ENCODE data around the gene PEX5L. TPM values are rescaled to one million over a fixed set of nuclear protein-coding genes. Genes with fewer than 3 reads are reported as not detected.

The PEX5L gene
- total RNA-seq, 1 experiment from 2014 or later = not detected

DNA sequence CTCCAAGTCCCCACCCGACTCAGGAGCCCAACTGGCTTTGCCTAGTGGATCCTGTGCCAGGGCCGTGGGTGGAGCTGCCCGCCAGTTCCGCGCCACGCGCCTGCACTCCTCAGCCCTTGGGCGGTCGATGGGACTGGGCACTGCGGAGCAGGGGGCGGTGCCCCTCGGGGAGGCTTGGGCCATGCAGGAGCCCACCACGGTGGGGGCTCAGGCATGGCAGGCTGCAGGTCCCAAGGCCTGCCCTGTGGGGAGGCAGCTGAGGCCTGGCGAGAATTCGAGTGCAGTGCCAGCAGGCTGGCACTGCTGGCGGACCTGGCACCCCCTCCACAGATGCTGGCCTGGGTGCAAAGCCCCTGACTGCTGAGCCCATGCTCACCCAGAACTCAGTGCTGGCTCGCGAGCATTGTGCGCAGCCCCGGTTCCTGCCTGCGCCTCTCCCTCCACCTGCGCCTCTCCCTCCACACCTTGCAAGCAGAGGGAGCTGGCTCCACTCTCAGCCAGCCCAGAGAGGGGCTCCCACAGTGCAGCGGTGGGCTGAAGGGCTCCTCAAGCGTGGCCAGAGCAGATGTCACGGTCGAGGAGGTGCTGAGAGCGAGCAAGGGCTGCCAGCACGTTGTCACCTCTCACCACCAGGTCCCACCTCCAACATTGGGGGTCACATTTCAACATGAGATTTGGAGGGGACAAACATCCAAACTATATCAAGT is 261.2 kb downstream of the PEX5L start:
- DNase-seq (ENCODE audit: low read depth, low spot score) = no peak
- H3K36me3 ChIP-seq (ENCODE audit: control insufficient read depth in 1 of 2, insufficient read depth in 2 of 2, low read length in 2 of 2) = no peaks in the 10 kb centered on the region; a peak in 2 of 4 replicates
- no TSS peak for BruUV-seq (replicated peaks)
- ChIA-PET RAD21 (ENCODE audit: low non-redundant PET in 1 of 2, low total read pairs in 2 of 2, uncharacterized antibody in 2 of 2, unreplicated experiment in 2 of 2) (no interaction called here), CTCF (no interaction called here), POLR2A (no interaction called here)
- no peaks in the 10 kb centered on the region for H3K79me2 ChIP-seq (ENCODE audit: insufficient read depth, low read length)
- no peaks in the 10 kb centered on the region for H3K27me3 ChIP-seq (ENCODE audit: insufficient read depth, low read length)
- no peak overlapping the region for H3K27ac ChIP-seq (ENCODE audit: low read depth, low read length)
- H2AFZ ChIP-seq (ENCODE audit: low read depth, low read length, poor library complexity, severe bottlenecking) = no peak overlapping the region
- H3K4me1 ChIP-seq (ENCODE audit: control insufficient read depth in 1 of 2, insufficient read depth in 2 of 2, low read length in 2 of 2) = no peaks in the 10 kb centered on the region
- no peak overlapping the region for H3K4me3 ChIP-seq (replicated peaks in 1 of 2; ENCODE audit: low read depth in 1 of 2, low read length in 2 of 2)
- no peak for ATAC-seq
- H3K9me2 ChIP-seq (ENCODE audit: insufficient read depth) = no peaks in the 10 kb centered on the region
- TF ChIP-seq SIN3A (IDR thresholded peaks at IDR 0.05; ENCODE audit: low read depth) = no peak
- TF ChIP-seq TCF7L2 (IDR thresholded peaks at IDR 0.05; ENCODE audit: borderline replicate concordance, extremely low read depth, insufficient read depth, insufficient read length) = no peak
- TF ChIP-seq, protein P1, sequence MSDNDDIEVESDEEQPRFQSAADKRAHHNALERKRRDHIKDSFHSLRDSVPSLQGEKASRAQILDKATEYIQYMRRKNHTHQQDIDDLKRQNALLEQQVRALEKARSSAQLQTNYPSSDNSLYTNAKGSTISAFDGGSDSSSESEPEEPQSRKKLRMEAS (IDR thresholded peaks at IDR 0.05) = no peak
- TF ChIP-seq YY1 (IDR thresholded peaks at IDR 0.05; ENCODE audit: extremely low read depth, insufficient replicate concordance, low read depth, low read length) = no peak
- no peak for TF ChIP-seq EZH2phosphoT487 (IDR thresholded peaks at IDR 0.05; ENCODE audit: borderline replicate concordance)
- no peak overlapping the region for H3K4me2 ChIP-seq (ENCODE audit: low read length)
- intact Hi-C loops (cut with micrococcal nuclease) = no loop called here
- H3K9me3 ChIP-seq (ENCODE audit: control insufficient read depth in 1 of 2, insufficient read depth in 1 of 2, low read depth in 1 of 2, low read length in 2 of 2) = no peaks in the 10 kb centered on the region
- H4K20me1 ChIP-seq (ENCODE audit: insufficient read depth) = no peaks in the 10 kb centered on the region
- H3K9ac ChIP-seq (ENCODE audit: low read length) = no peak overlapping the region

DNA sequence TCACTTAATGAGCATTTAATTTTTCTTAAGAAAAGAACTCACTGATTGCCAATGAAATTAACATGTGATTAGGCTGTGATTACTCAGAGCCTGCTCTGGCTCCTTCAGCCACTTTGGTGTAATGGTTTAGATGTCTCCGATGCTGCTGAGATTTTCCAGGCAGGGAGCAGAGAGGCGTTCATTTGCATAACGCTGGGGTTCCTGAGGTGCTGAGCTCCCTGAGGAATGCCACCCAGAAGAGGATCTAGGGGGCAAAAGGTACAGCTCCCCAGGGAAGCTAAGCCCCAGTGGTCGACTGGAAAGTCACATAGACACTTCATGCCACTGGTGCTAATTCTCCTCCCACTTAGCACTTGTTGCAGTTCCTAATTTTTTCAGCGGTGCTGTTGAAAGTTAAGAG is 264.4 kb downstream of the PEX5L start:
- ChIA-PET POLR2A (no interaction called here), CTCF (no interaction called here)
- intact Hi-C loops (cut with micrococcal nuclease) = no loop called here
- TF ChIP-seq EZH2phosphoT487 (IDR thresholded peaks at IDR 0.05; ENCODE audit: borderline replicate concordance) (no peak), SIN3A (IDR thresholded peaks at IDR 0.05; ENCODE audit: low read depth) (no peak), ZFX (IDR thresholded peaks at IDR 0.05) (no peak), TCF7L2 (IDR thresholded peaks at IDR 0.05; ENCODE audit: borderline replicate concordance, extremely low read depth, insufficient read depth, insufficient read length) (no peak), SP1 (IDR thresholded peaks at IDR 0.05; ENCODE audit: low read depth) (no peak), POLR2AphosphoS5 (IDR thresholded peaks at IDR 0.05; ENCODE audit: low read depth, low read length) (no peak), YY1 (IDR thresholded peaks at IDR 0.05; ENCODE audit: extremely low read depth, insufficient replicate concordance, low read depth, low read length) (no peak), RAD21 (IDR thresholded peaks at IDR 0.05; ENCODE audit: low read depth) (no peak), ELF1 (IDR thresholded peaks at IDR 0.05; ENCODE audit: borderline replicate concordance, low read depth) (no peak), ZNF274 (IDR thresholded peaks at IDR 0.05; ENCODE audit: low read depth, low read length) (no peak)
- TF ChIP-seq, protein P2, sequence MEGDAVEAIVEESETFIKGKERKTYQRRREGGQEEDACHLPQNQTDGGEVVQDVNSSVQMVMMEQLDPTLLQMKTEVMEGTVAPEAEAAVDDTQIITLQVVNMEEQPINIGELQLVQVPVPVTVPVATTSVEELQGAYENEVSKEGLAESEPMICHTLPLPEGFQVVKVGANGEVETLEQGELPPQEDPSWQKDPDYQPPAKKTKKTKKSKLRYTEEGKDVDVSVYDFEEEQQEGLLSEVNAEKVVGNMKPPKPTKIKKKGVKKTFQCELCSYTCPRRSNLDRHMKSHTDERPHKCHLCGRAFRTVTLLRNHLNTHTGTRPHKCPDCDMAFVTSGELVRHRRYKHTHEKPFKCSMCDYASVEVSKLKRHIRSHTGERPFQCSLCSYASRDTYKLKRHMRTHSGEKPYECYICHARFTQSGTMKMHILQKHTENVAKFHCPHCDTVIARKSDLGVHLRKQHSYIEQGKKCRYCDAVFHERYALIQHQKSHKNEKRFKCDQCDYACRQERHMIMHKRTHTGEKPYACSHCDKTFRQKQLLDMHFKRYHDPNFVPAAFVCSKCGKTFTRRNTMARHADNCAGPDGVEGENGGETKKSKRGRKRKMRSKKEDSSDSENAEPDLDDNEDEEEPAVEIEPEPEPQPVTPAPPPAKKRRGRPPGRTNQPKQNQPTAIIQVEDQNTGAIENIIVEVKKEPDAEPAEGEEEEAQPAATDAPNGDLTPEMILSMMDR (IDR thresholded peaks at IDR 0.05 in 2 of 3, conservative IDR thresholded peaks at IDR 0.05 in 1 of 3; ENCODE audit: borderline replicate concordance in 1 of 3, insufficient read depth in 1 of 3, low read depth in 2 of 3, low read length in 2 of 3) = no peak
- TF ChIP-seq, protein P3, sequence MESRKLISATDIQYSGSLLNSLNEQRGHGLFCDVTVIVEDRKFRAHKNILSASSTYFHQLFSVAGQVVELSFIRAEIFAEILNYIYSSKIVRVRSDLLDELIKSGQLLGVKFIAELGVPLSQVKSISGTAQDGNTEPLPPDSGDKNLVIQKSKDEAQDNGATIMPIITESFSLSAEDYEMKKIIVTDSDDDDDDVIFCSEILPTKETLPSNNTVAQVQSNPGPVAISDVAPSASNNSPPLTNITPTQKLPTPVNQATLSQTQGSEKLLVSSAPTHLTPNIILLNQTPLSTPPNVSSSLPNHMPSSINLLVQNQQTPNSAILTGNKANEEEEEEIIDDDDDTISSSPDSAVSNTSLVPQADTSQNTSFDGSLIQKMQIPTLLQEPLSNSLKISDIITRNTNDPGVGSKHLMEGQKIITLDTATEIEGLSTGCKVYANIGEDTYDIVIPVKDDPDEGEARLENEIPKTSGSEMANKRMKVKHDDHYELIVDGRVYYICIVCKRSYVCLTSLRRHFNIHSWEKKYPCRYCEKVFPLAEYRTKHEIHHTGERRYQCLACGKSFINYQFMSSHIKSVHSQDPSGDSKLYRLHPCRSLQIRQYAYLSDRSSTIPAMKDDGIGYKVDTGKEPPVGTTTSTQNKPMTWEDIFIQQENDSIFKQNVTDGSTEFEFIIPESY (IDR thresholded peaks at IDR 0.05; ENCODE audit: extremely low read depth, insufficient replicate concordance, low read length) = no peak
- TF ChIP-seq, protein P1 (IDR thresholded peaks at IDR 0.05) = no peak

More for the DNA sequence above, 264.4 kb downstream of the PEX5L start:
- H3K9me3 ChIP-seq (ENCODE audit: control insufficient read depth in 1 of 2, insufficient read depth in 1 of 2, low read depth in 1 of 2, low read length in 2 of 2) = no peaks in the 10 kb centered on the region
- no peak overlapping the region for H3K9ac ChIP-seq (ENCODE audit: low read length)
- H3K4me1 ChIP-seq (ENCODE audit: control insufficient read depth in 1 of 2, insufficient read depth in 2 of 2, low read length in 2 of 2) = no peaks in the 10 kb centered on the region
- H3K4me2 ChIP-seq (ENCODE audit: low read length) = no peak overlapping the region
- H3K9me2 ChIP-seq (ENCODE audit: insufficient read depth) = no peaks in the 10 kb centered on the region
- no peaks in the 10 kb centered on the region; a peak in 2 of 4 replicates for H3K36me3 ChIP-seq (ENCODE audit: control insufficient read depth in 1 of 2, insufficient read depth in 2 of 2, low read length in 2 of 2)
- H3K27ac ChIP-seq (ENCODE audit: low read depth, low read length) = no peak overlapping the region
- no TSS peak for BruUV-seq (replicated peaks)
- no peaks in the 10 kb centered on the region for H3K79me2 ChIP-seq (ENCODE audit: insufficient read depth, low read length)
- no peak for ATAC-seq
- RAD21 ChIA-PET (ENCODE audit: low non-redundant PET in 1 of 2, low total read pairs in 2 of 2, uncharacterized antibody in 2 of 2, unreplicated experiment in 2 of 2) = no interaction called here
- DNase-seq (ENCODE audit: low read depth, low spot score) = no peak
- H3K27me3 ChIP-seq (ENCODE audit: insufficient read depth, low read length) = no peaks in the 10 kb centered on the region
- H4K20me1 ChIP-seq (ENCODE audit: insufficient read depth) = no peaks in the 10 kb centered on the region
- H3K4me3 ChIP-seq (replicated peaks in 1 of 2; ENCODE audit: low read depth in 1 of 2, low read length in 2 of 2) = no peak overlapping the region
- no peak overlapping the region for H2AFZ ChIP-seq (ENCODE audit: low read depth, low read length, poor library complexity, severe bottlenecking)

All from HCT116 (cell line).